ENCODE results near the gene FAIM2.

Gene FAIM2

DNA sequence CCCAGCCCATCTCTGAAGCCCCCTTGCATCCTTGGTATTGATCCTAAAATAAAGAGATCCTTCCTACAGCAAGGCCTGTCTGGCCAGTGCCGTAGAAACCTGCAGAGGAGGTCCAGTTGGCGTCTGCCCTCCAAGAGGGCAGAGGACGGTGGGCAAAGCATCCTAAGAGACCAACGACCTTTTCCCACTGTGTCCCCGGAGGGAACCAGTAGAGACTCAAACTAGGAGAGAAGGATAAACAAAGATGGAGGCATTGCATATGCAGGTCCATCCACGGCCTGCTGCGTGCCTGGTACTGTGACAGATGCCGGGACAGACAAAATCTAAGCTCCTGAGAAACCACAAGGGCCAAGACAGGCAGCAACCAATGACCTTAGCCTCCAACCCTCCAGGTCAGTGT, 79.3 kb downstream of the FAIM2 start:
- no peak for DNase-seq (ENCODE audit: low spot score)

DNA sequence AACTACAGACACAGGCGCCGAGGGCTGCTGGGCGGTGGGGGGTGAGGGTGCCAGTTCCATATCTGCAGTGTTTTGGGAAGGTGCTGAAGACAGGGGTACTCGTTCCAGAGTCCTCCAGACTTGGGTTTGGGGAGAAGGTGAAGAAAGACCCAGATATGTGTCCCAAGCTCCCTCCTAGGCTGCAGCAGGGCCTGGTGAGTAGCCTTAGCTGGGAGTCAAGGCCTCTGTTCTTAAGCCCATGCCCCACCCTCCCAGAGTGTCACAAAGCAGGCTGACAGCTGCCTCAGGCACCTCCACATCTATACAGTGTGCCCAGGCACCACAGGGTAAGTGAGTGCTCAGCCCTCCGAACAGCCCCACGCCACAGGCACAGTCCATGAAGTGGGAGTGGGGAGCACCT, 79.7 kb downstream of the FAIM2 start:
- no peak for DNase-seq (ENCODE audit: low spot score)

DNA sequence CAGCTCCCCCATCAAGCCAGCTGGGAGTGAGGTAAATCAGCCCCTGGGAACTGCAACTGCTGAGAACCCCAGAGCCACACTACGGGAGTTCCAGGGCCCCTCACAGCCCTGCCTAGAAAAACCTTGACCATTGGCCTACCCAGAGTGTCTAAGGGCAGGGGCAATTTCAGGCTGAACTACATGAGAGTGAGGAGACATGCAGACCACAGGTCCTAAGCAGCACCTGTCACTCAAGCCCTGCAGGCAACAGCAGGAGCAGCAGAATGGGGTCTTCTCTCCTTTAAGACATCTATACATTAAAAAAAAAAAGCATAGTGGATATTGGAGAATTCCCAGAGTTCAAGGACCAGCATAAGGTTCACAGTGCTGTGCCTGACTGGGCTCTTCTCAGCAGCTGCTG, 80.3 kb downstream of the FAIM2 start:
- DNase-seq (ENCODE audit: low spot score) = no peak

DNA sequence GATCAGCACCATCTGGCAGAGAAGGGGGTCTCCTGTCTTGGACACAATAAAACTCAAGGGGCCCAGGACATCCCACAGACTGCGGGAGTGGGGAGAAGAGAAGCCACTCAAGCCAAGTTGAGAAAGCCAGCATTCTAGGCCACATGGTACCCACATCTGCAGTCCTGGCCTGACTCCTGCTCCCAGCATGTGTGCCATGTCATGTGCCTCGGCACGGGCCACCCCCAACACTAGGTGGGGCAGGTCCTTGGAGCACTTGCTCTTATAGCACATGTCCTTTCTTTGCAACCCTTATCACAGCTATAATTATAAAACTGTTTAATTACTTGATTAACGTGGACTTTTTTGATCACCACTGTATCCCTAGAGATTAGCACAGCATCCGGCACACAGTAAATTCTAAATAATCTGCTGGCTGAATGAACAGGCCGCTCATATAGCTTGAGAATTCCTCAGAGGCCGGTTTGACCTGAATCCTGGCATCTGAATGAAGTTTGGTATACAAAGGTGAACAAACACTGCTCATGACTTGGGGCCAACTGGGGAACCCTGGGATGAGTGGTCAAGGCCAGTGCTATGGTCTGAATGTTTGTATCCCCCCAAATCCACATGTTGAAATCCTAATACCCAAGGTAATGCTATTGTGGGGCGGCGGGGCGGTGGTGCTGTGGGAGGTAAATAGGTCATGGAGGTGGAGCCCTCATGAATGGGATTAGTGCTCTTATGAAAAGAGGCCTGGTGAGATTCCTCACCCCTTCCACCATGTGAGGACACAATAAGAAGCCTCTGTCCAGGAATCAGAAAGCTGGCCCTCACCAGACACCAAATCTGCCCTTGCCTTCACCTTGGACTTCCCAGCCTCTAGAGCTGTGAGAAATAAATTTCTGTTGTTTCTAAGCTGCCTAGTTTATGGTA, 82.1 kb downstream of the FAIM2 start:
- no peak for DNase-seq (ENCODE audit: low spot score)

DNA sequence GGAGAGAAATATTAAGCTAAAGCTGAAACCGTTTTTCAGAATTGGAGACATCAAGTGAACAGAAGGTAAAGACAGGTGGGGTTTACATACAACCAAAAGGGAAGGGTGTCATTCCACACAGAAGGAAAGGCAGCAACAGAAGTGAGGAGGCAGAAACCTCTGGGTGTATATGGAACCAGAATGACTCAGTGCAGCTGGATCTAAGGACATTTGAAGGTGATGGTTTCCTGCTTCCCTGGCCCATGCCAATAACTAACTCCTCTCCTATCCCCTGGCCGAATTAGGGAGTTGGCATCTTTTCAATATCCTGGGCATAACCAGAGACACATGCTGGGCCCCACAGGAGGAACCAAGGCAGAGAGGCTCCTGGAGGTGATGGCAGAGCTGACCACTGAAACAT, 83.9 kb downstream of the FAIM2 start:
- DNase-seq (ENCODE audit: low spot score) = no peak

DNA sequence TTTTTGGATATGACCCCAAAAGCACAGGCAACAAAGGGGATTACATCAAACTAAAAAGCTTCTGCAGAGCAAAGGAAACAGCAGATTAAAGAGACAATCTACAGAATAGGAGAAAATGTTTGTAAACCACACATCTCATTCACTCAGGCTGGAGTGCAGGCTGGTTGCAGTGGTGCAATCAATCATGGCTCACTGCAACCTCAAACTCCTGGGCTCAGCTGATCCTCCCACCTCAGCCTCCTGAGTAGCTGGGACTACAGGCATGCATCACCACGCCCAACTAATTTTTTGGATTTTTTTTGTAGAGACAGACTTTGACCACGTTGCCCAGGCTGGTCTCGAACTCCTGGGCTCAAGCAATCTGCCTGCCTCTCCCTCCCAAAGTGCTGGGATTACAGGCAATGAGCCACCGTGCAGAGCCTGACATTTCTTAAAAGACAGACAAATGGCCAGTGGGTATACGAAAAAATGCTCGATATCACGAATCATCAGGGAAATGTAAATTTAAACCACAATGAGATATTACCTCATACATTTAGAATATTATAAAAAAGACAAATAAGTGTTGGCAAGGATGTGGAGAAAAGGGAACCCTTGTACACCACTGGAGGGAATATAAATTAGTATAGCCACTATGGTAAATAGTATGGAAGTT, 85.3 kb downstream of the FAIM2 start:
- DNase-seq (ENCODE audit: low spot score) = no peak

Data from CD4-positive, alpha-beta T cell treated with Interleukin-15 for 4 hours (primary cell).